ENCODE results near the gene FAIM.

GRCh38 chr3:138653567-138653966, 45.0 kb downstream of the FAIM start:
- no peak for TF ChIP-seq CTCF (conservative IDR thresholded peaks at IDR 0.05; ENCODE audit: low read length)
- TF ChIP-seq EZH2phosphoT487 (IDR thresholded peaks at IDR 0.05; ENCODE audit: borderline replicate concordance, low read depth, low read length), result no peak
